DLD1 (cell line): ENCODE measurements around the gene AXDND1.

Source experiments
- in situ Hi-C: cut with HindIII; loops from 2 replicates; pipeline ENCODE4 v1.10.0; 2017; ENCODE audit warnings: low sequenced_read_pairs

Gene AXDND1, protein sequence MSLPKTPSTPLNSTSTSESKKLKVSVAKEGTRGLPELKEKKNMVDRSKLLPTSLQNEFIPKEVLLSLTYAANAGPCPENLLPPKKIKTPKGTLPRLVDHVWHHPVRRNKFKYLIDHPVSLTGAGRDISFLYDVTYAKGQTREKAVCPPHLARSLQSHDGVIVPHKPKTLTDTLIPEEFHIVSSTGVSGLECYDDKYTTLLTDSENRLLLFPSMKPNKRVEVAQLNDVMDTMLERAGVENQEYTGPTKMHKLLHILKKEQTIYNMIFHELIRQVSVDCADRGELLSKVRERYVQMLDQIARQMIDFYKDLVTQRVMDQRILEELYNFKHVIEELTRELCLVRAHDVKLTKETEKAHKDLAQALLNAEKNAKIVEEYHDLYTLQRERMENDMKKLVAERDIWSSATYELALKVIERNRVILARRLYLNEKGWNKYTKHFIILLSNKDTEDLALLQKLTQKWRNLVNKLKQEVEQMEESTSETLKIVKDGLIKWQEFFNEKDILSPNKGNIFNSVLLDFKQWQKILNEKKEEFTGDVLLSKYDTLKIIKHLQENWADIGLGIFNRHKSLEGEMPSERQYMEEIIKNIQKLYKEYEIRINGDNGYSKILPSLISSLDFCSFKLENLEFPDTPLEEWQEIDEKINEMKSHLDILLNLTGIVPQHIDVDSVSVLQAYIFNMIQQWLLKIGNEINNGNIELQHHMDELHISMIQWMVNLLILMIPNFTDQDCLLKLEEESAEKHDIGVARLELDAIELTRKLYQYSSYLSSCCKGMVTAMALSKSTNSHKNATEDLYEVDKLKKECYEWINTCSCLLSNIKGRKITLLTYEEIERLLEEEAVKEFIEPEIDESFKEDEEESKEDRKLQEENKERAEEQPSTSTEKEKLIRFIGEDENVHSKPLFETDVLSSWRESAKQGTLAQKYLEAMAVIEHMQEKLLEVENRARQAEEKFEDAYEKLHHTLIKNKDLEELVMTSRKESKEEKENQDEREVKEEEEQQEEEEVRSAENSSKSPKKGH

GRCh38 chr1:179365342-179366092 is at the start of gene AXDND1:
AXDND1 (plus strand) TSS chr1:179365971; CDS start chr1:179366510, 539 bp downstream.
- in situ Hi-C loops: no loop called here

GRCh38 chr1:179318491-179318890 is 47.3 kb upstream of the AXDND1 start:
- in situ Hi-C loops: no loop called here

DNA sequence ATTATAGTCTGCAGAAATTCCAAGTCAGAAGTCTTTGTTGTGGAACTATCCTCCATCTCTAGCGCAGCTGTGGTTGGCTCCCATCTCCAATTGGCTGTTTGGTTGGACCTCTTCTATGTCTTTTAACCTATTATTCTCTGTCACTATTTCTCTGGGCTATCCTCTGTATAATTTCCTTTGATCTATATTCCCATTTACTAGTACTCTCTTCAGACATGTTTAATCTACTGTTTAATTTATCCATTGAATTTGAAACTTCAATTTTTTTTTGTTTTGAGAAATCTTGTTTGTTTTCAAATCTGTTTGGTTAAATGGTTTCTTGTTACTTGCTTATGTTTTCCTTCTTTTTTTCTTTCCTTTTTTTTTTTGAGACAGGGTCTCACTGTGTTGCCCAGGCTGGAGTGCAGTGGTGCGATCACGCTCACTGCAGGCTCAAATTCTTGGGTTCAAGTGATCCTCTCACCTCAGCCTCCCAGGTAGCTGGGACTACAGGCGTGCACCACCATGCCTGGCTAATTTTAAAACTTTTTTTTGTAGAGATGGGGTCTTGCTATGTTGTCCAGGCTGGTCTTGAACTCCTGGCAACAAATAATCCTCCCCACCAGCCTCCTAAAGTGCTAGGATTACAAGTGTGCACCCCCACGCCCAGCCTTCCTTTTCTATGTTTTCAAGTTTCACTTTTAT is 44.1 kb upstream of the AXDND1 start:
- in situ Hi-C loops: no loop called here

DNA sequence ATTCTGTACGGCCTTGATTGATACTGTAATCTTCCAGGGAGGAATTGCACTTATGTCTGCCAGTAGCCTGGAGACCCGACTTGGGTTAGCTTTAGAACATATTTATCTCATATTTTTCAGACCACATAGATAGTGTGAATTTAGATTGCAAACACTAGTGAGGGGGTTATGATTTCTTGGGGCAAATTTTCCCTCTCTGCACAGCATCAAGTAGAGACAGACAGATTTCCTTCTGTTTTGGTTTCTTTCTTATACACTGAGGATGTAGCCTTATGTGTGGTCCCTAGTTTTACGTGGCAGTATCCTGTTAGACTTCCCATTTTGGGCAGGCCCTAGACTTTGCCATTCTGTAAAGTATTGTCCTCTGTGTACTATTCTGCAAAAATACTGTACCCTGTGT is 43.2 kb upstream of the AXDND1 start:
- in situ Hi-C loops: no loop called here

- in situ Hi-C loops: no loop called here
Measured at GRCh38 chr1:179323436-179323835, 42.3 kb upstream of the AXDND1 start.

GRCh38 chr1:179325836-179326235 is 39.9 kb upstream of the AXDND1 start:
- in situ Hi-C loops: no loop called here

- in situ Hi-C loops: no loop called here
Measured at GRCh38 chr1:179326746-179327145, 39.0 kb upstream of the AXDND1 start.

GRCh38 chr1:179327196-179327595 is 38.6 kb upstream of the AXDND1 start:
- in situ Hi-C loops: no loop called here

DNA sequence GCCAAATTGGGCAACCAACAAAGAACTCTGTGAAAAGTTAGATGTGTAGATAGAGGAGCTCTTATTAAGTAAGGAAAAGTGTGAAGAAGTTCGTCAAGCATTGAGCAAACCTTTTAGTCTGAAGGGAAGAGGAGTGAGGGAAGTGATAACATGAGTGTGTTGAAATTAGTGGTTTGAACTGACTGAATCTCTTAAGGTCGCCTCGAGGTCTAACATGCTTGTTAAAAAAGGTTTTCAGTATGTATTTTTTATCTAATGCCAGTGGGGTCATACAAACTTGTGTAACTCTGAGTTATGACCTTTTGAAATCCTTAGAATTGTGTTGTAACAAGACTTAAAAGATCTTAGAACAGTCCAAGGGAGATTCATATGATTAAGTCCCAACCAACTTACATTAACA is 38.1 kb upstream of the AXDND1 start:
- in situ Hi-C loops: no loop called here

DNA sequence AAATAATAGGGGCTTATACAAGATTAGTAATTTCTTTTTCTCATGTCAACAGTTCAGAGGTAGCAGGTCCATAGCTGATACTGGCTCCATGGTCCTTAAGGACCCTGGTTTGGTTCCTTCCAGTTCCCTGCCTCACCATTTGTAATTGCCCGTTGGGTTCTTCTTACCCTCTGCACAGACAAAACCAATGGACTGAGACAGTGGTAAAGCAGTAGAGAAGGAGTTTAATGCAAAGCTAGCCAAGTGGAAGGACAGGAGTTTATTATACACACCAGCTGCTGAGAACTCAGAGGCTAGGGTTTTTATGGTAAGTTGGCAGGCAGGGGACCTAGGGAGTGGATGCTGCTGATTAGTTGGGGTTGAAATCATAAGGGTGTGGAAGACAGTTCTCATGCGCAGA is 35.9 kb upstream of the AXDND1 start:
- in situ Hi-C loops: no loop called here

GRCh38 chr1:179334440-179334839 is 31.3 kb upstream of the AXDND1 start:
- in situ Hi-C loops: no loop called here

- in situ Hi-C loops: no loop called here
Measured at GRCh38 chr1:179337288-179337687, 28.5 kb upstream of the AXDND1 start.

DNA sequence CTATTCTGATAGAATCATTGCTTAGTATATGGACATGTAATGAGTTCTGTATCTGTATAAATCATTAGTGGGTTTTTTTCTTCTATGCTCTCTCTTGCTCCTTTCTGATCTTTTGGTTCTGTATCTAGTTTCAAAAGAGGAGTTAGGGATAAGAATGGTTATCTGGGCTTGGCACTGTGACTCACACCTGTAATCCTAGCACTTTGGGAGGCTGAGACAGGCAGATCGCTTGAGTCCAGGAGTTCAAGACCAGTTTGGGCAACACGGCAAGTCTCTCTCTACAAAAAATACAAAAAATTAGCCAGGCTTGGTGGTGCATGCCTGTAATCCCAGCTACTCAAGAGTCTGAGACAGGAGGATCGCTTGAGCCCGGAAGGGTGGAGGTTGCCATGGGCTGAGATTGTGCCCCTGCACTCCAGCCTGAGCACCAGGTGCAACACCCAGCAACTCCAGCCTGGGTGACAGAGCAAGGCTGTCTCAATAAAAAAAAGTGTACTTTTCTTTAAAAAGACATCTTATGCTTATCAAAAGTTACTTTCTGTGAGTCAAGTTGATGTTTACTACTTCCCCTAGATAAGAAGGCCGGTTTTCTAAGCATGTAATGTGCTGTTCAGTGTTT is 27.7 kb upstream of the AXDND1 start:
- in situ Hi-C loops: no loop called here

DNA sequence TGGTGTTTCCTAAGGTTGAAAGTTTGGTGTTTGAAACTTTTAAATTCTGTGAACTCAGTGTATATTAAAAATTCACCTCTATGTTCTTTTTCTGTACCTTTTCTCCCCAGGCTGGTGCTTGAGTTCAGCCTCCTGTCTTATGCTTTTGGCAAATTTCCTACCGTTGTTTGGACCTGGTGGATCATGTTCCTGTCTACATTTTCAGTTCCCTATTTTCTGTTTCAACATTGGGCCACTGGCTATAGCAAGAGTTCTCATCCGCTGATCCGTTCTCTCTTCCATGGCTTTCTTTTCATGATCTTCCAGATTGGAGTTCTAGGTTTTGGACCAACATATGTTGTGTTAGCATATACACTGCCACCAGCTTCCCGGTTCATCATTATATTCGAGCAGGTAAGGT is 24.9 kb upstream of the AXDND1 start:
- in situ Hi-C loops: no loop called here

DNA sequence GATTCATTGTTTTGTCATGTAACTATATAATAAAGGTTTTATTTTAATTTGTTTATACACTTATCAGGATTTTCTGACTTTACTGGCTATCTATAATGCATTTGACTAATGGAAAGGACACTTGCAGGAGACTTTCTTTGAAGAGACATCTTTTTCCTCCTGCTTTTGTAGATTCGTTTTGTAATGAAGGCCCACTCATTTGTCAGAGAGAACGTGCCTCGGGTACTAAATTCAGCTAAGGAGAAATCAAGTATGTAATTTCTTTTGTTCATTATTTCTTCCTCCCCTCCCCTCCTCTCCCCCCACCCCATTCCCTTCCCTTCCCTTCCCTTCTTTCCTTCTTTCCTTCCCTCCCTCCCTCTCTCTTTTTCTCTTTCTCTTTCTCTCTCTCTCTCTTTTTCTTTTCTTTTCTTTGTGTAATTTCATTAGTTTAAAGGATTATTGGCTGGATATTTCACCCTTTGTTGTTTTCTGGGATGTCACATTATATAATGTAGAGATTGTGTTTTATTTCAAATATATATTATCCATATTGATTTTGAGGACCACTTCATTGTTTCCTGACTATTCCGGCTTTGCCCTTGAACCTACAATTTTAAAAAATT is 23.7 kb upstream of the AXDND1 start:
- in situ Hi-C loops: no loop called here

DNA sequence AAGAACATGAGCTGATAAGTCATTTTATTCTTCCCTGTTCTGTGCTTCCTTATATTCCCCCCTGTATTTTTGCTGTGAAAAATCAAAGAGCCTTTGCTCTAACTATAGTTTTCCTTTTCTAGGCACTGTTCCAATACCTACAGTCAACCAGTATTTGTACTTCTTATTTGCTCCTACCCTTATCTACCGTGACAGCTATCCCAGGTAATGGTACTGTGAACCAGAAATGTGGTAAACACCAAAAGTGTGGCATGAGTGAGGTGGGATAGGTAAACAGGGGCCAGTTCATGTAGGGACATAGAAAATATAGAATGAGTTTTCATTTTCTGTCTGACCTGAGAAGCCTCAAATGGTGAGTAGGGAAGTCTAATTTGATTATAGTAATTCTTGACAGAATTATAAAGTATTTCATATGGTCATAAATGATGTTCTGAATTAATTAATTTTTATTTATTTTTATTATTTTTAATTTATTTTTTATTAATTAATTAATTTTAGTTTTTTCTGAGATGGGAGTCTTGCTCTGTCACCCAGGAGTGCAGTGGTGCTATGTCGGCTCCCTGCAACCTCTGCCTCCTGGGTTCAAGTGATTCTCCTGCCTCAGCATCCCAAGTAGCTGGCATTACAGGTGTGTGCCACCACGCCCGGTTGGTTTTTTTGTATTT is 22.9 kb upstream of the AXDND1 start:
- in situ Hi-C loops: no loop called here

GRCh38 chr1:179351281-179351680 is 14.5 kb upstream of the AXDND1 start:
- in situ Hi-C loops: loop anchor here (10.0 kb wide), 1 partner anchor 66 kb away; no protein-coding TSS in a partner anchor

DNA sequence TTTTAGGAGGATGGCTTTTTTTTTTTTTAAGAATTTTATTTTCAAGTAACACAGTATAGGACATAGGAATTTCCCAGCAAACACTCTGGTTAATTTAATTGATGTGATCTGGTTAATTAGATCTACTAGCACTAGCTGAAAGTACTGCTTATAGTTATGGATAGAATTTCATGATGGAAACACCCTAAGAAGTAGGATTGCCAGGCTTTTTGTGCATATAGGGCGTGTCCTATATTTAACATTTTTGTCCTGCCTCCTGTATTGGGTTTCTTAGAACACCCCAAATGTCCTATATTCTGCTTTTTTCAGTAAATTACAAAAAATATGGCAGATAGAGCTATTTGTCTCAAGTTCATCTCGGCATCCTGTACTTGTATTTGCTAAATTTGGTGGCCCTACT is 13.5 kb upstream of the AXDND1 start:
- in situ Hi-C loops: loop anchor here (10.0 kb wide), 1 partner anchor 67 kb away; no protein-coding TSS in a partner anchor

GRCh38 chr1:179353546-179353945 is 12.2 kb upstream of the AXDND1 start:
- in situ Hi-C loops: loop anchor here (10.0 kb wide), 1 partner anchor 69 kb away; no protein-coding TSS in a partner anchor
